GM10266 (cell line): Measurements from ENCODE around the gene RPL15.

ENCODE experiments used
- DNase-seq: peaks from one replicate; pipeline ENCODE4 v3.0.0; 2012; ENCODE audit errors: extremely low spot score
- CTCF ChIP-seq: IDR thresholded peaks from 2 replicates; pipeline ENCODE4 v1.5.1; 2012; ENCODE audit warnings: mild to moderate bottlenecking, low read depth; ENCODE audit not compliant: control insufficient read depth, insufficient read depth; ENCODE audit errors: missing control alignments

Gene RPL15

GRCh38 chr3:23964537-23965235 is 47.8 kb downstream of the RPL15 start:
- no peak for DNase-seq
- no peak for TF ChIP-seq CTCF

GRCh38 chr3:23966328-23966727 is 49.4 kb downstream of the RPL15 start:
- DNase-seq = no peak
- TF ChIP-seq CTCF = no peak

GRCh38 chr3:23968463-23969184 is 51.7 kb downstream of the RPL15 start:
- TF ChIP-seq CTCF = no peak
- no peak for DNase-seq

- DNase-seq = no peak
- no peak for TF ChIP-seq CTCF
Observed at GRCh38 chr3:23969393-23969792, 52.5 kb downstream of the RPL15 start.
